Osteoblast (primary cell): Measurements from ENCODE around the gene ESAM. TPM values are rescaled to one million over a fixed set of nuclear protein-coding genes. Genes with fewer than 3 reads are reported as not detected.

Experiments
- DNase-seq: peaks from one replicate; pipeline ENCODE4 v3.0.0; 2011; ENCODE audit warnings: low spot score, mixed read lengths; ENCODE audit not compliant: insufficient read length; ENCODE audit errors: missing footprints
- H2AFZ ChIP-seq: 2 replicates; pipeline ENCODE4 v1.6.0; 2011; ENCODE audit warnings: mild to moderate bottlenecking, low read length
- H3K27ac ChIP-seq: 2 replicates; pipeline ENCODE4 v1.5.1; 2011; ENCODE audit warnings: mild to moderate bottlenecking, low read depth, low read length, moderate library complexity
- H3K27me3 ChIP-seq: 2 replicates; pipeline ENCODE4 v1.6.0; 2012; ENCODE audit warnings: mild to moderate bottlenecking, control low read depth, inconsistent platforms, low read length, moderate library complexity; ENCODE audit not compliant: insufficient read depth
- H3K36me3 ChIP-seq: 2 replicates; pipeline ENCODE4 v1.5.1; 2011; ENCODE audit warnings: mild to moderate bottlenecking, low read length, control low read depth, moderate library complexity; ENCODE audit not compliant: insufficient read depth
- H3K4me1 ChIP-seq: 2 replicates; pipeline ENCODE4 v1.5.1; 2011; ENCODE audit warnings: mild to moderate bottlenecking, low read length, control low read depth, moderate library complexity; ENCODE audit not compliant: insufficient read depth
- H3K4me2 ChIP-seq: 2 replicates; pipeline ENCODE4 v1.6.0; 2011; ENCODE audit warnings: mild to moderate bottlenecking, low read length; ENCODE audit not compliant: insufficient read depth
- H3K4me3 ChIP-seq: fragments of 200-600 bp; sonication (generic); 3 replicates; pipeline ENCODE4 v1.5.1; 2012; ENCODE audit warnings: mild to moderate bottlenecking, low read length, inconsistent platforms; ENCODE audit not compliant: insufficient read depth
- H3K79me2 ChIP-seq: 2 replicates; pipeline ENCODE4 v1.6.0; 2012; ENCODE audit warnings: mild to moderate bottlenecking, low read length, control low read depth, inconsistent platforms; ENCODE audit not compliant: insufficient read depth
- H3K9me3 ChIP-seq: 2 replicates; pipeline ENCODE4 v1.5.1; 2011; ENCODE audit warnings: low read depth, low read length, control low read depth
- H4K20me1 ChIP-seq: 2 replicates; pipeline ENCODE4 v1.6.0; 2012; ENCODE audit warnings: mild to moderate bottlenecking, low read length, control low read depth; ENCODE audit not compliant: insufficient read depth
- total RNA-seq: library from RNA; depleted of rRNA; stranded (reverse); fragments of >200 nt; gene quantifications from 2 replicates; pipeline ENCODE4 v1.2.3, GENCODE V29; 2012
- TF ChIP-seq, protein P1 (sequence below): IDR thresholded peaks from 2 replicates; pipeline ENCODE4 v1.5.1; 2011; ENCODE audit warnings: mild to moderate bottlenecking, low read depth, low read length, moderate library complexity; ENCODE audit errors: extremely low read depth

ESAM gene
- total RNA-seq, 1 donor = under 0.01 TPM

DNA sequence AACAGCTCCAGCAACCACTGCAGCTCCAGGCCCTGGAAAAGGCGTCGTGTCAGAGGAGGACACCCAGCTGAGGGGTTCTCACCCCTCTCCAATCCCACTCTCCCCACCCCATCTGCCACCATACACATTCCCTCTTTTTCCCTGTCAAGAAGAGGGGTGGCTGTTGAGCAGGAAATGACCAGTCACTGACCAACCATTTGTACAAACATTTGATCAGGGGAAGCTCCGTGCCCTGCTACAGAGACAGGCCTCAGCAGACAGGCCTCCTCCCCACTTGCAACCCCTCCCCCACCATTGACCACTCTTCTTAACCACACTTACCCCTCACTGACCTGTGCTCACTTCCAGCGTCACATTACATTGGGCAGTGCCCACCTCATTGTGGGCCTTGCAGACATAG lies 7.8 kb downstream of the ESAM start:
- H3K4me3 ChIP-seq = no peak overlapping the region
- H2AFZ ChIP-seq = peak overlapping the region; percentile 41
- TF ChIP-seq, protein P1, sequence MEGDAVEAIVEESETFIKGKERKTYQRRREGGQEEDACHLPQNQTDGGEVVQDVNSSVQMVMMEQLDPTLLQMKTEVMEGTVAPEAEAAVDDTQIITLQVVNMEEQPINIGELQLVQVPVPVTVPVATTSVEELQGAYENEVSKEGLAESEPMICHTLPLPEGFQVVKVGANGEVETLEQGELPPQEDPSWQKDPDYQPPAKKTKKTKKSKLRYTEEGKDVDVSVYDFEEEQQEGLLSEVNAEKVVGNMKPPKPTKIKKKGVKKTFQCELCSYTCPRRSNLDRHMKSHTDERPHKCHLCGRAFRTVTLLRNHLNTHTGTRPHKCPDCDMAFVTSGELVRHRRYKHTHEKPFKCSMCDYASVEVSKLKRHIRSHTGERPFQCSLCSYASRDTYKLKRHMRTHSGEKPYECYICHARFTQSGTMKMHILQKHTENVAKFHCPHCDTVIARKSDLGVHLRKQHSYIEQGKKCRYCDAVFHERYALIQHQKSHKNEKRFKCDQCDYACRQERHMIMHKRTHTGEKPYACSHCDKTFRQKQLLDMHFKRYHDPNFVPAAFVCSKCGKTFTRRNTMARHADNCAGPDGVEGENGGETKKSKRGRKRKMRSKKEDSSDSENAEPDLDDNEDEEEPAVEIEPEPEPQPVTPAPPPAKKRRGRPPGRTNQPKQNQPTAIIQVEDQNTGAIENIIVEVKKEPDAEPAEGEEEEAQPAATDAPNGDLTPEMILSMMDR = no peak
- H3K79me2 ChIP-seq = no peaks in the 10 kb centered on the region
- H4K20me1 ChIP-seq = no peaks in the 10 kb centered on the region
- peaks cover 55% of the 10 kb centered on the region for H3K27me3 ChIP-seq
- no peak for DNase-seq
- H3K4me1 ChIP-seq = peaks cover 6% of the 10 kb centered on the region
- H3K9me3 ChIP-seq = no peaks in the 10 kb centered on the region
- H3K36me3 ChIP-seq = no peaks in the 10 kb centered on the region
- no peak overlapping the region for H3K27ac ChIP-seq
- H3K4me2 ChIP-seq = no peak overlapping the region

DNA sequence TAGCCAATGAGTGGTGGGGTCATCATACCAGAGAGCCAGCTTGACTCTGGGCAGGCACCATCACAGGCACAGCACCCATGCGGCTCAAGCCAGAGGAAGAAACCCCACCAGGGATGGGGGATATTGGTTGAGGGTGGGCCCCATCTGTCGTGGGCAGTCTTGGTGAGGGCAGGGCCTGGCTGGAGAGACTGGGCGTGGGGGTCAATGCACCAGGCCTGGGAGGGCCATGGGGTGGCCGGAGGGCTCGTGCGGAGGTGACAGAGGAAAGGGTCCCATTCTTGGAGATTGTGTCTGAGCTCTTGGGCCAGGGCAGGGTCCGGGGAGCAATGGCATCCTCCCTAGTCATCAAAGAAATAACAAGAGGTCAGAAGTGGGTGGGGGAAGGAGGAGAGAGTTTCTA lies 8.5 kb downstream of the ESAM start:
- H3K4me1 ChIP-seq = peaks cover 2% of the 10 kb centered on the region
- no peaks in the 10 kb centered on the region for H3K79me2 ChIP-seq
- no peak for DNase-seq
- no peaks in the 10 kb centered on the region for H4K20me1 ChIP-seq
- no peak overlapping the region for H3K4me3 ChIP-seq
- no peak overlapping the region for H3K27ac ChIP-seq
- H2AFZ ChIP-seq = no peak overlapping the region
- TF ChIP-seq, protein P1 = no peak
- no peaks in the 10 kb centered on the region for H3K36me3 ChIP-seq
- H3K27me3 ChIP-seq = peaks cover 48% of the 10 kb centered on the region
- H3K4me2 ChIP-seq = no peak overlapping the region
- no peaks in the 10 kb centered on the region for H3K9me3 ChIP-seq

DNA sequence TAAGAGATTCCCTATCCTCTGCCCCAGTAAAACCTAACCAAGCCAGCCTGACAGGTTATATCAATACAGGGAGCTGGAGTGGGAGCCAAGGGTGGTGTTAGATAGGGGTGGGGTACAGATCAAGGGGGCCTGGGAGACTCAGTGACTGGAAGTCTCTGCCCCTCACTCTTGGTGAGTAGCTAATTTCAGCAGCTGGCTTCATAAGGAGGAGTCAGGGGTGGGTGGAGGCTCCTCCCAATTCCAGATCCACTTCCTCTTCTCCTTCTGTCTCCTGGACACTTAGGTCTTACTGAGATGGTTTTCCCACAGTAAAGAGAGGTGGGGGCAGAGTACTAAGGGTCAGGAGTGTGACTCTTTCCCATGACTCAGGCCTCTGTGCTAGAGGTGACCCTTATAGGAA lies 8.9 kb downstream of the ESAM start:
- H3K27me3 ChIP-seq = peaks cover 44% of the 10 kb centered on the region
- H2AFZ ChIP-seq = no peak overlapping the region
- DNase-seq = no peak

DNA sequence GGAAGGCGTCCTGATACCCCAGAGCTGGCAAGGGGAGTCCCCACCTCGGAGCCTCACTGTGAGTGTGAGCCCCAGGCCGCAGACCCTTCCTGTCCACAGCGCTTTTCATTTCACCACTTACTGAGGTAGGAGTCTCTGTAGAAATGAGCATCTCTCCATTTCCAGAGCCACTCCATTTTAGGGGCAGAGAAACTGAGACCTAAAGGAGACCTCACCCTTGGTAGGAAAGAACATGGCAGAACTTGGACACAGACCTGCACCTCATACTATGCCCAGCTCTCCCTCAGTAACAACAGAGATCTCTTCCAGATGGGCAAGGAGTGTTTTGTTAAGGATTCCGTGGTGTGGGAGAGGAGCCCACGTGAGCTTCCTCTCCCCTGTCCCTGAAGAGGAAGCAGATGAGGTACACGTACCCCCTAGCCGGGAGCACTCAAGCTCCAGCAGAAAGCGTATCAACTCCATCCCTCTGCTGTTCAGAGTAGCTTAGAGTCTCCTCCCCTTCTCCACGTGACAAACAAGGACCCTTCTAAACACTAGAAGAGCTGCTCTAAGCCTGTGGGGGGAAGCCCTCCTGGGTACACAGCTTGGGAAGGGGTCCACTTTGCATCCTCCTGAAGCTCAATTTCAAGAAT lies 9.5 kb downstream of the ESAM start:
- TF ChIP-seq, protein P1 = no peak
- Histone ChIP-seq H3K4me1 (no peaks in the 10 kb centered on the region), H2AFZ (peak overlapping the region; percentile 15), H3K36me3 (no peaks in the 10 kb centered on the region), H3K27me3 (peaks cover 38% of the 10 kb centered on the region), H3K4me2 (no peak overlapping the region), H3K79me2 (no peaks in the 10 kb centered on the region), H3K27ac (no peak overlapping the region), H4K20me1 (no peaks in the 10 kb centered on the region), H3K4me3 (no peak overlapping the region), H3K9me3 (no peaks in the 10 kb centered on the region)
- DNase-seq = no peak

More for the DNA sequence above, 8.9 kb downstream of the ESAM start:
- no peaks in the 10 kb centered on the region for H3K36me3 ChIP-seq
- no peak overlapping the region for H3K4me2 ChIP-seq
- no peaks in the 10 kb centered on the region for H3K79me2 ChIP-seq
- no peak overlapping the region for H3K27ac ChIP-seq
- TF ChIP-seq, protein P1 = no peak
- no peaks in the 10 kb centered on the region for H3K9me3 ChIP-seq
- no peaks in the 10 kb centered on the region for H3K4me1 ChIP-seq
- H4K20me1 ChIP-seq = no peaks in the 10 kb centered on the region
- no peak overlapping the region for H3K4me3 ChIP-seq
